Type B pancreatic cell (in vitro differentiated cells): ENCODE results near the gene ZNF780B. TPM values are rescaled to one million over a fixed set of nuclear protein-coding genes. Genes with fewer than 3 reads are reported as not detected.
A peak's percentile ranks its signal among the peaks of the same experiment; 100 is the strongest.

Experiments used
- DNase-seq: peaks from one replicate; pipeline ENCODE4 v3.0.0; 2021; ENCODE audit warnings: mixed read lengths; ENCODE audit not compliant: unreplicated experiment; ENCODE audit errors: extremely low spot score
- H3K27ac Mint-ChIP-seq: 2 replicates; pipeline ENCODE4 v1.8.0; 2021; ENCODE audit warnings: mild to moderate bottlenecking, mixed read lengths
- H3K27me3 Mint-ChIP-seq: 2 replicates; pipeline ENCODE4 v1.8.0; 2021; ENCODE audit warnings: mixed read lengths
- H3K36me3 Mint-ChIP-seq: 2 replicates; pipeline ENCODE4 v1.8.0; 2021; ENCODE audit warnings: mixed read lengths
- H3K4me1 Mint-ChIP-seq: one replicate; pipeline ENCODE4 v1.8.0; 2021; ENCODE audit warnings: mixed read lengths; ENCODE audit not compliant: unreplicated experiment
- H3K4me3 Mint-ChIP-seq: 2 replicates; pipeline ENCODE4 v1.8.0; 2021; ENCODE audit warnings: mild to moderate bottlenecking, mixed read lengths
- H3K9me3 Mint-ChIP-seq: 2 replicates; pipeline ENCODE4 v1.8.0; 2021; ENCODE audit warnings: mixed read lengths
- total RNA-seq: library from RNA; stranded (reverse); gene quantifications from 2 replicates; pipeline ENCODE4 v1.2.1, GENCODE V29; 2021; ENCODE audit warnings: low replicate concordance
- TF ChIP-seq, protein P1 (sequence below): fragments of 200-600 bp; sonication (generic); conservative IDR thresholded peaks from 2 replicates; pipeline ENCODE4 v1.5.0; 2021; ENCODE audit warnings: antibody characterized with exemption, mild to moderate bottlenecking

ZNF780B gene
- total RNA-seq, 1 donor from 2014 or later = 38.8 TPM

DNA sequence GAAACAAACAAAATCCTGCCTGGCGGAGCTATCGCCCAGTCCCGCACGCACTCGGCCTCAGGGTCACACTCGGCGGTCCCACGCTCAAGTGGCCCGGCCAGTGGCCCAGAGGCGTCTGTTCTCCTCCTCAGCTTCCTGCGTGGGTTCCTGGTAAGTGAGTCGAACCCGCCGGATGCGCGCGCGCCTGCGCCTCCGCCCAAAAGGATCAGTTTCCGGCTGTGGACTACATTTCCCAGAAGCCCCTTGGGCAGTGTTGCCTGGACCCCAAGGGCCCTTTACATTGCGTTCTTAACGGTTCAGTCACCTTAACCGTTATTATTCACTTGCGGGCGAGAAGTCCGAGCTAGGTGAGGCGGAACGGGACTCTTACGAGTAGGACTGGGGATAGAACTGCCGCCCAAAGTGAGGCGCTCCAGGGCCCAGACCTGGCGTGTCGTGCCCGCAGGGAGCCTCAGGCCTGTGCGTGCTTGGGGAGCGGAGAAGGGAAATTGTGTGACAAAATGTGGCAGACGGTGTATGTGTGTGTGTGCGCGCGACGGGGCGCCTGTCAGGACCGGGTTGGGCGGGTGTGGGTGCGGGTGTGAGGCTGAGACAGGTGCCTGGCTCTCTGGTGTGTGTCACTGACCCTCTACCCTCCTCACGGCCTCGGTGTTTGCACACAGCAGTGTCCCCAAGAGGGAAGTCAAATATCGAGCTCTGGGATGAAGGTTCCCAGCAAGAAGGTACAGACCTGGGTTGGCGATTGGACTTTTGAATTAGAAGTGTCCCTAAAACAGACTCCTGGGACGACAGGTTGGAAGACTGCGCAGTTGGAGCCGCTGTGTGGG, 59.0 kb downstream of the ZNF780B start, which contains the start of gene ZNF546:
TSS of gene ZNF546 (plus strand) at position 250 of the 827 bp plus-strand sequence. CDS start 1,267 bp downstream, outside the sequence.
- TF ChIP-seq, protein P1, sequence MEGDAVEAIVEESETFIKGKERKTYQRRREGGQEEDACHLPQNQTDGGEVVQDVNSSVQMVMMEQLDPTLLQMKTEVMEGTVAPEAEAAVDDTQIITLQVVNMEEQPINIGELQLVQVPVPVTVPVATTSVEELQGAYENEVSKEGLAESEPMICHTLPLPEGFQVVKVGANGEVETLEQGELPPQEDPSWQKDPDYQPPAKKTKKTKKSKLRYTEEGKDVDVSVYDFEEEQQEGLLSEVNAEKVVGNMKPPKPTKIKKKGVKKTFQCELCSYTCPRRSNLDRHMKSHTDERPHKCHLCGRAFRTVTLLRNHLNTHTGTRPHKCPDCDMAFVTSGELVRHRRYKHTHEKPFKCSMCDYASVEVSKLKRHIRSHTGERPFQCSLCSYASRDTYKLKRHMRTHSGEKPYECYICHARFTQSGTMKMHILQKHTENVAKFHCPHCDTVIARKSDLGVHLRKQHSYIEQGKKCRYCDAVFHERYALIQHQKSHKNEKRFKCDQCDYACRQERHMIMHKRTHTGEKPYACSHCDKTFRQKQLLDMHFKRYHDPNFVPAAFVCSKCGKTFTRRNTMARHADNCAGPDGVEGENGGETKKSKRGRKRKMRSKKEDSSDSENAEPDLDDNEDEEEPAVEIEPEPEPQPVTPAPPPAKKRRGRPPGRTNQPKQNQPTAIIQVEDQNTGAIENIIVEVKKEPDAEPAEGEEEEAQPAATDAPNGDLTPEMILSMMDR = no peak
- peaks cover 25% of the 10 kb centered on the region for H3K4me1 Mint-ChIP-seq

DNA sequence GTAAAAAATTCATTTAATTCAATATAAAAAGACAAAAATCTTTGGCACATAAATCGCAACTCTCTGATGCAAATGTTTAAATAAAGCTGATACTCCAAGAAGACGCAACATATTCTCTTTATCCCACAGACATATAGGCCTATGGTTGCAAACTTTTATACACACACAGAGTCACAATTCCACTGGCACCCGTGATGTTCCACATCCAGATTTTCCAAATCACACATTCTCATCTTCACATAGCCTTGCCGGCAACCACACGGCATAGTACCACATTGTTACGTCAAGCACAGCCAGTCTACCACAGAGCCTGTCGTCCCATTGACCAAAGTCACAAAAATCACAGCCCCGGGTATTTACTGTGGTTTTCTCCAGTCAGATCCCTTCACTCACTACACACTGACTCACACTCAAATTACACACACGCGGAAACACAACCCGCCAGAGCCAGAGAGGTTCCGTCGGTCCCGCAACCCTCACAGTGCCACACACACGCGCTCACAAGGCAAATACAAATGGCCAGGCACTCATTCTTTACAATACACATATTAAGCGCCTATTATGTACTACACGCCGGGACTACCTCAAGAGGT, 59.7 kb downstream of the ZNF780B start:
- DNase-seq = no peak
- H3K36me3 Mint-ChIP-seq = peaks cover 17% of the 10 kb centered on the region

More for the DNA sequence above, 59.0 kb downstream of the ZNF780B start, which contains the start of gene ZNF546:
- H3K27me3 Mint-ChIP-seq = no peaks in the 10 kb centered on the region
- H3K27ac Mint-ChIP-seq = peak within 1 kb of the TSS; percentile 89
- peaks cover 17% of the 10 kb centered on the region for H3K36me3 Mint-ChIP-seq
- peak; percentile 88 for DNase-seq
- peak within 1 kb of the TSS; percentile 96 for H3K4me3 Mint-ChIP-seq
- H3K9me3 Mint-ChIP-seq = peaks cover 12% of the 10 kb centered on the region

DNA sequence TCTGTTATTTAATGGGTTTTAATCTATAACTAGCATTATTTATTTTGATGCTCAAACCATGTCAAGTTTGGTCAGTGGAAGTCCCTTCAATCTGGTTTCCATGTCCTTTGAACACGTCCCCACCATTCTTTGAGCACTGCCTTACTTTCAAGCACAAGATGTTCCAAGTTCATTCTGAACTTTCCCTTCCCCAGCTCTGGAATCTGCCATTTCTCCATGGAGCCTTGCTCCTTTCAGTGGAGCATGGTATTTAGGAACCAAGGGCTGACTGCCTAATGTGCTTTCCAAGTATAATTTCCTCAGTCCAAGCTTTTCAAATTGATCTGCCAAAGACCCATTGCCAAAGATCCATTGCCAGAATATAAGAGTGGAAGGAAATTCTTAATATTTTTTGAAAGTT, 60.2 kb downstream of the ZNF780B start:
- peak overlapping the region; percentile 96 for H3K4me3 Mint-ChIP-seq
- DNase-seq = no peak
- peaks cover 17% of the 10 kb centered on the region for H3K36me3 Mint-ChIP-seq
- H3K9me3 Mint-ChIP-seq = peaks cover 12% of the 10 kb centered on the region
- no peak overlapping the region for H3K27ac Mint-ChIP-seq
- peaks cover 25% of the 10 kb centered on the region for H3K4me1 Mint-ChIP-seq
- no peaks in the 10 kb centered on the region for H3K27me3 Mint-ChIP-seq
- TF ChIP-seq, protein P1 = no peak

More for the DNA sequence above, 59.7 kb downstream of the ZNF780B start:
- Mint-ChIP-seq H3K27ac (peak overlapping the region; percentile 89), H3K27me3 (no peaks in the 10 kb centered on the region), H3K9me3 (peaks cover 12% of the 10 kb centered on the region), H3K4me3 (peak overlapping the region; percentile 96), H3K4me1 (peaks cover 25% of the 10 kb centered on the region)
- TF ChIP-seq, protein P1 = no peak

DNA sequence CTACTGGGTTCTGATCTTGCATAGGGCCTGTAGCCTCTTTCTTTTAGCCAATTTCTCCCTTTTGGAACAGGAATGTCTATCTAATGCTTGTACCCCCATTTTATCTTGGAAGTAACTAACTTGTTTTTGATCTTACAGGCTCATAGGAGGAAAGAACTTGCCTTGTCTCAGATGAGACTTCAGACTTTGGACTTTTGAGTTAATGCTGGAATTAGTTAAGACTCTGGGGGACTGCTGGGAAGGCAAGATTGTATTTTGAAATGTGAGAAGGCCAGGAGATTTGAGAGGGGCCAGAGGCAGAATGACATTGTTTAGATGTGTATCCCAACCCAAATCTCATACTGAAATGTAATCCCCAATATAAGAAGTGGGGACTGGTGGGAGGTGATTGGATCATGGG, 61.7 kb downstream of the ZNF780B start:
- TF ChIP-seq, protein P1 = no peak
- peaks cover 22% of the 10 kb centered on the region for H3K36me3 Mint-ChIP-seq
- no peaks in the 10 kb centered on the region for H3K27me3 Mint-ChIP-seq
- no peak overlapping the region for H3K27ac Mint-ChIP-seq
- H3K4me3 Mint-ChIP-seq = no peak overlapping the region
- DNase-seq = no peak
- H3K9me3 Mint-ChIP-seq = peaks cover 12% of the 10 kb centered on the region
- H3K4me1 Mint-ChIP-seq = peaks cover 25% of the 10 kb centered on the region

DNA sequence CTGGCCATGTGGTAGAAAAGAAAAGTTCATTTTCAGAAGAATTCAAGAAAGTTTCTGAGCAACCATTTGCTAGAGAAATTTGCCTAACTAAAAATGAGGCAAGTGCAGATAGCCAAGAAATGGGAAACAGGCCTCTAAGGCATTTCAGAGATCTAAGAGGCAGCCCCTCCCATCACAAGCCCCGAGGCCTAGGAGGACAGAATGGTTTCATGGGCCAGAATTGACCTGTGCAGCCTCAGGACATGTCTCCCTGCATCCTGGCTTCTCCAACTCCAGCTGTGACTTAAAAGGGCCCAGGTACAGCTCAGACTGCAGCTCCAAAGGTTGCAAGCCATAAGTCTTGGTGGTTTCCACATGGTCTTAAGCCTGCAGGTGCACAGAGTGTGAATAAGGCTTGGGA, 62.4 kb downstream of the ZNF780B start:
- DNase-seq = no peak
- no peak overlapping the region for H3K4me3 Mint-ChIP-seq
- H3K27ac Mint-ChIP-seq = no peak overlapping the region
- TF ChIP-seq, protein P1 = no peak
- peaks cover 12% of the 10 kb centered on the region for H3K9me3 Mint-ChIP-seq
- H3K4me1 Mint-ChIP-seq = peaks cover 25% of the 10 kb centered on the region
- H3K36me3 Mint-ChIP-seq = peaks cover 26% of the 10 kb centered on the region
- H3K27me3 Mint-ChIP-seq = no peaks in the 10 kb centered on the region
